Measurements from ENCODE around the gene VANGL2. TPM values are rescaled to one million over a fixed set of nuclear protein-coding genes. Genes with fewer than 3 reads are reported as not detected.
A peak's percentile ranks its signal among the peaks of the same experiment; 100 is the strongest.

The VANGL2 gene
- total and polyA plus RNA-seq, 2 of the 8 experiments (the other 6 are each of a cell fraction or from before 2014, with no cell fraction given): 62.5 to 118 TPM

GRCh38 chr1:160416369-160416768, 16.0 kb downstream of the VANGL2 start:
- Histone ChIP-seq H4K8ac (ENCODE audit: extremely low read depth, insufficient read depth, low read length) (no peak overlapping the region), H2AFZ (ENCODE audit: low read length) (no peak overlapping the region), H3K4me2 (ENCODE audit: insufficient read depth in 1 of 2, low read depth in 2 of 2, low read length in 2 of 2) (no peak overlapping the region), H3K4me1 (replicated peaks in 1 of 4; ENCODE audit: control insufficient read depth in 3 of 4, insufficient read depth in 4 of 4, low read length in 3 of 4) (peaks cover 1 to 2% (median 2%) of the 10 kb centered on the region in 4 experiments; a peak in 6 of 7 replicates), H3K79me1 (ENCODE audit: low read depth, low read length) (peaks cover 19% of the 10 kb centered on the region), H3K9ac (replicated peaks in 1 of 4; ENCODE audit: extremely low read depth in 1 of 4, low read depth in 3 of 4, low read length in 3 of 4) (no peak overlapping the region), H3K4ac (replicated peaks; ENCODE audit: insufficient read length, low read depth, low read length) (no peak overlapping the region), H3K14ac (ENCODE audit: insufficient read length) (no peak overlapping the region), H3K27me3 (replicated peaks in 1 of 4; ENCODE audit: control insufficient read depth in 3 of 4, extremely low read depth in 1 of 4, insufficient read depth in 3 of 4, low read length in 3 of 4) (no peaks in the 10 kb centered on the region), H3K79me2 (ENCODE audit: control insufficient read depth in 1 of 2, insufficient read depth in 2 of 2, low read length in 2 of 2) (peaks cover 4 to 37% of the 10 kb centered on the region in 2 experiments), H4K5ac (ENCODE audit: insufficient read length, low read depth, low read length) (no peak overlapping the region), H3K23ac (ENCODE audit: insufficient read length) (no peak overlapping the region), H3K27ac (ENCODE audit: low read depth, low read length) (no peak overlapping the region), H2AK5ac (ENCODE audit: low read depth, low read length) (no peak overlapping the region), H3K56ac (replicated peaks; ENCODE audit: insufficient read length, low read depth, low read length) (no peak overlapping the region), H3K9me3 (ENCODE audit: insufficient read depth in 2 of 2, low read depth in 1 of 2, low read length in 1 of 2) (no peaks in the 10 kb centered on the region), H2BK12ac (ENCODE audit: low read depth, low read length) (no peak overlapping the region), H2BK15ac (ENCODE audit: low read length) (no peak overlapping the region), H3K4me3 (ENCODE audit: extremely low read depth in 1 of 4, insufficient read depth in 2 of 4, low read depth in 3 of 4, low read length in 4 of 4) (no peak overlapping the region), H3K18ac (ENCODE audit: extremely low read depth, low read length) (no peak overlapping the region), H4K20me1 (replicated peaks in 1 of 2; ENCODE audit: control insufficient read depth in 1 of 2, insufficient read depth in 2 of 2, low read length in 2 of 2) (peaks cover 2 to 22% of the 10 kb centered on the region in 2 experiments), H3K36me3 (ENCODE audit: control insufficient read depth in 2 of 4, insufficient read depth in 4 of 4, low read length in 3 of 4) (peaks cover 10 to 47% (median 34%) of the 10 kb centered on the region in 4 experiments), H2BK5ac (ENCODE audit: low read depth, low read length) (no peak overlapping the region), H2BK20ac (ENCODE audit: low read length) (no peak overlapping the region), H2BK120ac (replicated peaks; ENCODE audit: low read depth, low read length) (no peak overlapping the region), H4K91ac (replicated peaks; ENCODE audit: insufficient read length, low read length) (no peak overlapping the region), H3K23me2 (ENCODE audit: low read depth, low read length) (no peaks in the 10 kb centered on the region)
- TF ChIP-seq NANOG (IDR thresholded peaks at IDR 0.05; ENCODE audit: insufficient read depth, low read depth, low read length, poor library complexity, severe bottlenecking) (no peak), CTCF (IDR thresholded peaks at IDR 0.05; ENCODE audit: control extremely low read depth in 1 of 3, insufficient read depth in 1 of 3, low read depth in 1 of 3, low read length in 3 of 3) (peak; percentile 63 to 76 (median 69)), RAD21 (IDR thresholded peaks at IDR 0.05 in 1 of 2, conservative IDR thresholded peaks at IDR 0.05 in 1 of 2; ENCODE audit: low read depth in 2 of 2, low read length in 2 of 2) (peak; percentile 81 to 88)
- WGBS, 2 experiments (ENCODE audit: extremely low coverage in 1 of 2, insufficient coverage in 1 of 2, insufficient read length in 1 of 2, insufficient replicate concordance in 2 of 2, low coverage in 1 of 2, low lambda C conversion rate in 2 of 2, missing lambda C conversion rate in 1 of 2): 79% methylated on average over 4 of the region's 4 CpGs; no CpG with 5 or more reads in 1 of the 2 experiments
- CTCF ChIA-PET (ENCODE audit: partially characterized antibody): interaction anchor here (0.7 to 5.8 kb wide), 23 partner anchors 9 to 361 kb away, joined by 3 to 67 read pairs (median 4); no protein-coding TSS in a partner anchor
- POLR2A ChIA-PET (ENCODE audit: partially characterized antibody): interaction anchor here (0.6 to 1.2 kb wide), 6 partner anchors 10 to 136 kb away, joined by 3 to 5 read pairs (median 3); no protein-coding TSS in a partner anchor
- DNase-seq (ENCODE audit: low read depth in 1 of 2, low spot score in 2 of 2): no peak
- FAIRE-seq: no peak
